ENCODE results near the gene FKBP11. TPM values are rescaled to one million over a fixed set of nuclear protein-coding genes. Genes with fewer than 3 reads are reported as not detected.

The FKBP11 gene
- 10 to 100 TPM; 30.1 to 30.7 TPM for total RNA-seq
- 17.4 TPM for polyA plus RNA-seq (2013, experiment 1 of 2)
- polyA plus RNA-seq (2013, experiment 2 of 2): 17.0 TPM
- long read RNA-seq, experiment 1, full-length matches to known transcripts: 5 of 9 reads
- long read RNA-seq, experiment 1, partial matches to known transcripts: 0 of 9 reads
- long read RNA-seq, experiment 1, other reads (novel, unspliced or antisense): 4 of 9 reads
- long read RNA-seq, experiment 2, full-length matches to known transcripts: 13 of 16 reads
- long read RNA-seq, experiment 2, partial matches to known transcripts: 1 of 16 reads
- long read RNA-seq, experiment 2, other reads (novel, unspliced or antisense): 2 of 16 reads
- long read RNA-seq, experiment 3, transcript FKBP11-203 (6 exons, 959 nt): major isoform, 9 of 12 reads
- long read RNA-seq, experiment 3, partial matches to known transcripts: 1 of 12 reads
- long read RNA-seq, experiment 3, other reads (novel, unspliced or antisense): 1 of 12 reads
- long read RNA-seq, experiment 4, partial matches to known transcripts: 0 of 8 reads
- long read RNA-seq, experiment 4, other reads (novel, unspliced or antisense): 2 of 8 reads

GRCh38 chr12:48925304-48926011, at the start of gene FKBP11:
Gene FKBP11, minus strand, starts transcription at chr12:48925492. Its CDS starts 64 bp downstream, at chr12:48925428.
- H3K9me3 Mint-ChIP-seq: no peaks in the 10 kb centered on the region
- H3K27me3 Mint-ChIP-seq (ENCODE audit: insufficient read depth): no peaks in the 10 kb centered on the region
- DNase-seq: peak; percentile 93
- H3K4me1 Mint-ChIP-seq: peaks cover 10% of the 10 kb centered on the region
- Histone ChIP-seq H3K27ac (ENCODE audit: low read depth, low read length) (no peak within 1 kb of the TSS), H3K4me1 (ENCODE audit: control insufficient read depth, insufficient read depth, low read length) (no peaks in the 10 kb centered on the region), H3K27me3 (ENCODE audit: control insufficient read depth, insufficient read depth, low read length, poor library complexity, severe bottlenecking) (no peaks in the 10 kb centered on the region), H3K9me3 (ENCODE audit: control insufficient read depth, low read length) (no peaks in the 10 kb centered on the region), H3K4me3 (ENCODE audit: low read length) (no peak within 1 kb of the TSS), H3K36me3 (ENCODE audit: control insufficient read depth, insufficient read depth, low read length) (peaks cover 80% of the 10 kb centered on the region), H3K9ac (ENCODE audit: extremely low read depth, low read length, poor library complexity, severe bottlenecking) (no peak within 1 kb of the TSS)
- H3K36me3 Mint-ChIP-seq (ENCODE audit: low read depth): peaks cover 43% of the 10 kb centered on the region
- no peak for TF ChIP-seq CTCF (conservative IDR thresholded peaks at IDR 0.05)
- H3K4me3 Mint-ChIP-seq: peak within 1 kb of the TSS; percentile 71
- H3K27ac Mint-ChIP-seq: peak within 1 kb of the TSS; percentile 93
- WGBS, 2 experiments (ENCODE audit: insufficient coverage in 1 of 2, insufficient read length in 1 of 2): 65 to 77% methylated on average over 24 to 38 of the region's 38 CpGs

GRCh38 chr12:48973941-48974673, 48.8 kb upstream of the FKBP11 start:
- Mint-ChIP-seq H3K27me3 (ENCODE audit: insufficient read depth) (peaks cover 99% of the 10 kb centered on the region), H3K27ac (no peak overlapping the region), H3K36me3 (ENCODE audit: low read depth) (no peaks in the 10 kb centered on the region), H3K4me1 (peaks cover 19% of the 10 kb centered on the region), H3K9me3 (no peaks in the 10 kb centered on the region), H3K4me3 (no peak overlapping the region)
- no peaks in the 10 kb centered on the region for H3K36me3 ChIP-seq (ENCODE audit: control insufficient read depth, insufficient read depth, low read length)
- H3K4me3 ChIP-seq (ENCODE audit: low read length): no peak overlapping the region
- DNase-seq: peak; percentile 96
- peaks cover 100% of the 10 kb centered on the region for H3K27me3 ChIP-seq (ENCODE audit: control insufficient read depth, insufficient read depth, low read length, poor library complexity, severe bottlenecking)
- H3K4me1 ChIP-seq (ENCODE audit: control insufficient read depth, insufficient read depth, low read length): no peaks in the 10 kb centered on the region
- WGBS, 2 experiments (ENCODE audit: insufficient coverage in 1 of 2, insufficient read length in 1 of 2): 19 to 25% methylated on average over 6 to 19 of the region's 19 CpGs
- peak; percentile 82 for TF ChIP-seq CTCF (conservative IDR thresholded peaks at IDR 0.05)
- H3K27ac ChIP-seq (ENCODE audit: low read depth, low read length): no peak overlapping the region
- no peaks in the 10 kb centered on the region for H3K9me3 ChIP-seq (ENCODE audit: control insufficient read depth, low read length)
- H3K9ac ChIP-seq (ENCODE audit: extremely low read depth, low read length, poor library complexity, severe bottlenecking): no peak overlapping the region

DNA sequence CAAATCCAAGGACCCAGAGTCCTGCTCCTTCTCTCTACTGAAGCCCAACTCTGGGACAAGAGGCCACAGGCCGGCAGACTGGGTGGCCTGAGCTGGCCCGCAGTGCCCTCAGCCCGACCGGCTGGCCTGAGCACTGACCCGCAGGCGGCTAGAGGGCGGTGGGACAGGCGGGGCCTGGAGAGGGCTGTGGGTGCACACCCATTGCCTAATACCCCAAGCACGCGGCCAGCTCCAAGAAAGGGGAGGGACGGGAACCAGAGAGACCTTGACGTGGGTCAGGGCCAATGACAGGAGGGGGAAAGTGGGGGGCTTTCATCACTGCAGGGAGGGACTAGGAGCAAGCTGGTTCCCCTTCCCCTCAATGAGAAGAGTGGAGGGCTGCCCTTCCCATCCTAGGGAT, 48.2 kb upstream of the FKBP11 start:
- Histone ChIP-seq H3K9ac (ENCODE audit: extremely low read depth, low read length, poor library complexity, severe bottlenecking) (no peak overlapping the region), H3K27ac (ENCODE audit: low read depth, low read length) (no peak overlapping the region), H3K9me3 (ENCODE audit: control insufficient read depth, low read length) (no peaks in the 10 kb centered on the region), H3K27me3 (ENCODE audit: control insufficient read depth, insufficient read depth, low read length, poor library complexity, severe bottlenecking) (peaks cover 100% of the 10 kb centered on the region), H3K4me3 (ENCODE audit: low read length) (no peak overlapping the region), H3K36me3 (ENCODE audit: control insufficient read depth, insufficient read depth, low read length) (no peaks in the 10 kb centered on the region), H3K4me1 (ENCODE audit: control insufficient read depth, insufficient read depth, low read length) (no peaks in the 10 kb centered on the region)
- peak; percentile 68 for DNase-seq
- TF ChIP-seq CTCF (conservative IDR thresholded peaks at IDR 0.05): no peak
- no peak overlapping the region for H3K27ac Mint-ChIP-seq
- H3K4me3 Mint-ChIP-seq: no peak overlapping the region
- H3K9me3 Mint-ChIP-seq: no peaks in the 10 kb centered on the region
- 56 to 60% methylated on average over 1 to 12 of the region's 12 CpGs for WGBS, 2 experiments (ENCODE audit: insufficient coverage in 1 of 2, insufficient read length in 1 of 2)
- peaks cover 99% of the 10 kb centered on the region for H3K27me3 Mint-ChIP-seq (ENCODE audit: insufficient read depth)
- H3K36me3 Mint-ChIP-seq (ENCODE audit: low read depth): no peaks in the 10 kb centered on the region
- H3K4me1 Mint-ChIP-seq: peaks cover 15% of the 10 kb centered on the region
